Activated T-cell treated with anti-CD3 and anti-CD28 coated beads for 4 hours (primary cell): ENCODE results near the gene SF3B6.

Source experiments
- DNase-seq: peaks from one replicate; pipeline ENCODE4 v3.0.0-alpha.2; 2020

The SF3B6 gene

GRCh38 chr2:24018241-24018640 lies 57.9 kb downstream of the SF3B6 start:
- no peak for DNase-seq

DNA sequence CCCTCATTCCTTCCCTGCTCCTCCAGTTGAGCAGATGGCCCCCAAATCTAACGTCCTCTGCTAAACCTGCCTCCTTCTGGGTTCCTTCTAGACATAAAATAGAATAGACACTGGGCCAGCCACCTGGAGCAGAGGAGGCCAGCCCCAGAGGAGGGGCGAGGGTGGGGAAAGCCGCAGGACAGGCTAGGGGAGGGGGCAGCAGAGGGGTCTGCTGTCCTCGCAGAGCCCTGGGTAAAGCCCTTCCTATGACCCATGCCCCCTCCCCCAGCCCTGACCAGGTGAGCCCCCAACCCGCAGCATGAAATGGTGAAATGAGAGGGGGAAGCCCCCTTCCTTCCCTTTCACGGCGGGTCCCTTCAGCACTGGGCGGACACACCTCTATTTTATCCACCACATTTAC lies 58.4 kb downstream of the SF3B6 start:
- DNase-seq, result no peak
